Measurements from ENCODE around the gene FOXA3. TPM values are rescaled to one million over a fixed set of nuclear protein-coding genes. Genes with fewer than 3 reads are reported as not detected.

Gene FOXA3
- total and polyA plus RNA-seq, 2 donors (not counting 3 experiments of a cell fraction or from before 2014, with no cell fraction given), result 0.06 TPM; not detected in 1

DNA sequence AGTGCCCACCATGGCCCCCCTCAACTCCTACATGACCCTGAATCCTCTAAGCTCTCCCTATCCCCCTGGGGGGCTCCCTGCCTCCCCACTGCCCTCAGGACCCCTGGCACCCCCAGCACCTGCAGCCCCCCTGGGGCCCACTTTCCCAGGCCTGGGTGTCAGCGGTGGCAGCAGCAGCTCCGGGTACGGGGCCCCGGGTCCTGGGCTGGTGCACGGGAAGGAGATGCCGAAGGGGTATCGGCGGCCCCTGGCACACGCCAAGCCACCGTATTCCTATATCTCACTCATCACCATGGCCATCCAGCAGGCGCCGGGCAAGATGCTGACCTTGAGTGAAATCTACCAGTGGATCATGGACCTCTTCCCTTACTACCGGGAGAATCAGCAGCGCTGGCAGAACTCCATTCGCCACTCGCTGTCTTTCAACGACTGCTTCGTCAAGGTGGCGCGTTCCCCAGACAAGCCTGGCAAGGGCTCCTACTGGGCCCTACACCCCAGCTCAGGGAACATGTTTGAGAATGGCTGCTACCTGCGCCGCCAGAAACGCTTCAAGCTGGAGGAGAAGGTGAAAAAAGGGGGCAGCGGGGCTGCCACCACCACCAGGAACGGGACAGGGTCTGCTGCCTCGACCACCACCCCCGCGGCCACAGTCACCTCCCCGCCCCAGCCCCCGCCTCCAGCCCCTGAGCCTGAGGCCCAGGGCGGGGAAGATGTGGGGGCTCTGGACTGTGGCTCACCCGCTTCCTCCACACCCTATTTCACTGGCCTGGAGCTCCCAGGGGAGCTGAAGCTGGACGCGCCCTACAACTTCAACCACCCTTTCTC is 8.2 kb downstream of the FOXA3 start:
- Histone ChIP-seq H4K20me1 (replicated peaks; ENCODE audit: control insufficient read depth, extremely low read depth, insufficient read depth, low read length) (no peaks in the 10 kb centered on the region), H3K27ac (ENCODE audit: insufficient read depth, low read depth, low read length) (no peak overlapping the region), H3K9me3 (replicated peaks; ENCODE audit: control insufficient read depth, insufficient read depth, low read length) (no peaks in the 10 kb centered on the region), H3K4me3 (replicated peaks in 1 of 3; ENCODE audit: insufficient read depth in 1 of 3, low read depth in 1 of 3, low read length in 3 of 3) (no peak overlapping the region), H2AFZ (ENCODE audit: low read depth, low read length) (no peak overlapping the region), H3K27me3 (ENCODE audit: control insufficient read depth in 2 of 2, insufficient read depth in 2 of 2, low read length in 2 of 2) (peaks cover 2 to 9% of the 10 kb centered on the region in 2 experiments), H3K4me2 (ENCODE audit: insufficient read depth, low read length) (no peak overlapping the region), H3K36me3 (ENCODE audit: control insufficient read depth in 2 of 2, extremely low read depth in 1 of 2, insufficient read depth in 2 of 2, low read length in 2 of 2) (no peaks in the 10 kb centered on the region), H3K9me1 (replicated peaks; ENCODE audit: control insufficient read depth, extremely low read depth, insufficient read depth, low read length) (no peaks in the 10 kb centered on the region), H3K79me2 (ENCODE audit: control insufficient read depth, insufficient read depth, low read length) (no peaks in the 10 kb centered on the region), H3K9ac (replicated peaks; ENCODE audit: extremely low read depth, insufficient read depth, low read length) (no peak overlapping the region), H3K4me1 (ENCODE audit: control insufficient read depth, extremely low read depth, insufficient read depth, low read length) (no peaks in the 10 kb centered on the region)
- no peak for DNase-seq (ENCODE audit: low read depth, low spot score)
- intact Hi-C loops (cut with micrococcal nuclease) (no loop called here), dilution Hi-C loops (cut with MboI; ENCODE audit: extremely low pct_ligation_motif_present, low sequenced_read_pairs) (no loop called here)
- no TSS peak for BruUV-seq (replicated peaks)
- CTCF ChIA-PET, result no interaction called here
- FAIRE-seq, result no peak
- POLR2A ChIA-PET, result no interaction called here
- TF ChIP-seq GATA2 (IDR thresholded peaks at IDR 0.05; ENCODE audit: insufficient read depth, insufficient read length, low read depth, low read length), result no peak
- TF ChIP-seq, protein P1, sequence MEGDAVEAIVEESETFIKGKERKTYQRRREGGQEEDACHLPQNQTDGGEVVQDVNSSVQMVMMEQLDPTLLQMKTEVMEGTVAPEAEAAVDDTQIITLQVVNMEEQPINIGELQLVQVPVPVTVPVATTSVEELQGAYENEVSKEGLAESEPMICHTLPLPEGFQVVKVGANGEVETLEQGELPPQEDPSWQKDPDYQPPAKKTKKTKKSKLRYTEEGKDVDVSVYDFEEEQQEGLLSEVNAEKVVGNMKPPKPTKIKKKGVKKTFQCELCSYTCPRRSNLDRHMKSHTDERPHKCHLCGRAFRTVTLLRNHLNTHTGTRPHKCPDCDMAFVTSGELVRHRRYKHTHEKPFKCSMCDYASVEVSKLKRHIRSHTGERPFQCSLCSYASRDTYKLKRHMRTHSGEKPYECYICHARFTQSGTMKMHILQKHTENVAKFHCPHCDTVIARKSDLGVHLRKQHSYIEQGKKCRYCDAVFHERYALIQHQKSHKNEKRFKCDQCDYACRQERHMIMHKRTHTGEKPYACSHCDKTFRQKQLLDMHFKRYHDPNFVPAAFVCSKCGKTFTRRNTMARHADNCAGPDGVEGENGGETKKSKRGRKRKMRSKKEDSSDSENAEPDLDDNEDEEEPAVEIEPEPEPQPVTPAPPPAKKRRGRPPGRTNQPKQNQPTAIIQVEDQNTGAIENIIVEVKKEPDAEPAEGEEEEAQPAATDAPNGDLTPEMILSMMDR (IDR thresholded peaks at IDR 0.05; ENCODE audit: extremely low read depth in 1 of 2, insufficient read depth in 1 of 2, low read depth in 1 of 2, low read length in 2 of 2), result no peak
- no peak for TF ChIP-seq FOS (IDR thresholded peaks at IDR 0.05; ENCODE audit: borderline replicate concordance, insufficient read depth, low read length)

DNA sequence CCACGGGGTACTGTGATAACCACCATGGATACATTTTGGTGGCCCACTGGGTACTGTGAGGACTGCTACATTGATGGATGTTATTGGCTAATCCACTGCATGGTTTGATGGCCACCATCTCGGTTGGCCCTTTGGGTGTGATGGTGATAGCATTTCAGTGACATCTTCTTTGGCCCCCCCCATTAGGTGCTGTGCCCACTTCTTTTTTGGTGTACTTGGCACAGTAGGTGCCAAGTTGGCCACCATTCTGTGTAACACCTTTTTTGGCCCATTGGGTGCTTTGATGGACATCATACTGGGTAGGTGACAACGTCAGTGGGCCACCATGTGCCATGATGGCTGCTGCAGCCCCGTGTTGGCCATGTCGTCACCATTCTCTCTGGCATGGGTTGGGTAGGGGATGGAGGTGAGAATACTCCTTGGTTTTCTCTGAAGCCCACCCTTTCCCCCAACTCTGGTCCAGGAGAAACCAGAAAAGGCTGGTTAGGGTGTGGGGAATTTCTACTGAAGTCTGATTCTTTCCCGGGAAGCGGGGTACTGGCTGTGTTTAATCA is 9.2 kb downstream of the FOXA3 start:
- intact Hi-C loops (cut with micrococcal nuclease) (no loop called here), dilution Hi-C loops (cut with MboI; ENCODE audit: extremely low pct_ligation_motif_present, low sequenced_read_pairs) (no loop called here)
- H3K36me3 ChIP-seq (ENCODE audit: control insufficient read depth in 2 of 2, extremely low read depth in 1 of 2, insufficient read depth in 2 of 2, low read length in 2 of 2), result no peaks in the 10 kb centered on the region
- BruUV-seq (replicated peaks), result no TSS peak
- no peaks in the 10 kb centered on the region for H3K79me2 ChIP-seq (ENCODE audit: control insufficient read depth, insufficient read depth, low read length)
- no peaks in the 10 kb centered on the region for H3K9me1 ChIP-seq (replicated peaks; ENCODE audit: control insufficient read depth, extremely low read depth, insufficient read depth, low read length)
- H3K9me3 ChIP-seq (replicated peaks; ENCODE audit: control insufficient read depth, insufficient read depth, low read length), result no peaks in the 10 kb centered on the region
- H2AFZ ChIP-seq (ENCODE audit: low read depth, low read length), result no peak overlapping the region
- ChIA-PET CTCF (no interaction called here), POLR2A (no interaction called here)
- H3K27ac ChIP-seq (ENCODE audit: insufficient read depth, low read depth, low read length), result no peak overlapping the region
- H4K20me1 ChIP-seq (replicated peaks; ENCODE audit: control insufficient read depth, extremely low read depth, insufficient read depth, low read length), result no peaks in the 10 kb centered on the region
- FAIRE-seq, result no peak
- no peak for DNase-seq (ENCODE audit: low read depth, low spot score)
- TF ChIP-seq MYC (IDR thresholded peaks at IDR 0.05; ENCODE audit: low read depth, low read length), result no peak
- TF ChIP-seq, protein P1 (IDR thresholded peaks at IDR 0.05; ENCODE audit: extremely low read depth in 1 of 2, insufficient read depth in 1 of 2, low read depth in 1 of 2, low read length in 2 of 2), result no peak
- TF ChIP-seq FOS (IDR thresholded peaks at IDR 0.05; ENCODE audit: borderline replicate concordance, insufficient read depth, low read length), result no peak
- TF ChIP-seq, protein P2, sequence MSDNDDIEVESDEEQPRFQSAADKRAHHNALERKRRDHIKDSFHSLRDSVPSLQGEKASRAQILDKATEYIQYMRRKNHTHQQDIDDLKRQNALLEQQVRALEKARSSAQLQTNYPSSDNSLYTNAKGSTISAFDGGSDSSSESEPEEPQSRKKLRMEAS (IDR thresholded peaks at IDR 0.05; ENCODE audit: insufficient read depth, insufficient read length), result no peak
- no peak for TF ChIP-seq JUN (IDR thresholded peaks at IDR 0.05; ENCODE audit: borderline replicate concordance, insufficient read depth, insufficient read length, low read depth)
- TF ChIP-seq EZH2 (IDR thresholded peaks at IDR 0.05; ENCODE audit: borderline replicate concordance, low read depth, low read length, severe bottlenecking), result no peak
- TF ChIP-seq POLR2AphosphoS5 (IDR thresholded peaks at IDR 0.05; ENCODE audit: insufficient read depth, low read depth, low read length), result no peak
- peaks cover 2 to 6% of the 10 kb centered on the region in 2 experiments for H3K27me3 ChIP-seq (ENCODE audit: control insufficient read depth in 2 of 2, insufficient read depth in 2 of 2, low read length in 2 of 2)
- H3K4me1 ChIP-seq (ENCODE audit: control insufficient read depth, extremely low read depth, insufficient read depth, low read length), result no peaks in the 10 kb centered on the region
- no peak overlapping the region for H3K4me3 ChIP-seq (replicated peaks in 1 of 3; ENCODE audit: insufficient read depth in 1 of 3, low read depth in 1 of 3, low read length in 3 of 3)
- H3K9ac ChIP-seq (replicated peaks; ENCODE audit: extremely low read depth, insufficient read depth, low read length), result no peak overlapping the region
- no peak overlapping the region for H3K4me2 ChIP-seq (ENCODE audit: insufficient read depth, low read length)
